IMR-90 (cell line): ENCODE results near the gene CASTOR1.

Source experiments
- BHLHE40 ChIP-seq: fragments of 150-350 bp; IDR thresholded peaks from 2 replicates; pipeline ENCODE4 v1.6.1; 2016; ENCODE audit warnings: mild to moderate bottlenecking, low read depth, low read length
- CEBPB ChIP-seq: IDR thresholded peaks from 2 replicates; pipeline ENCODE4 v1.6.1; 2012; ENCODE audit warnings: low read depth, low read length, improper control_type of control experiment
- CHD1 ChIP-seq: IDR thresholded peaks from 2 replicates; pipeline ENCODE4 v1.6.1; 2012; ENCODE audit warnings: low read depth, low read length, improper control_type of control experiment
- CTCF ChIP-seq: conservative IDR thresholded peaks from 2 replicates; pipeline ENCODE4 v1.5.1; 2012; ENCODE audit warnings: mild to moderate bottlenecking, low read depth, low read length, improper control_type of control experiment
- FOS ChIP-seq: fragments of 150-350 bp; IDR thresholded peaks from 2 replicates; pipeline ENCODE4 v1.6.1; 2016; ENCODE audit warnings: low read depth, low read length
- MAFK ChIP-seq: IDR thresholded peaks from 2 replicates; pipeline ENCODE4 v1.6.1; 2012; ENCODE audit warnings: low read depth, low read length, improper control_type of control experiment
- MAZ ChIP-seq: IDR thresholded peaks from 2 replicates; pipeline ENCODE4 v1.6.1; 2012; ENCODE audit warnings: low read depth, mild to moderate bottlenecking, low read length, improper control_type of control experiment, moderate library complexity, borderline replicate concordance
- MXI1 ChIP-seq: IDR thresholded peaks from 2 replicates; pipeline ENCODE4 v1.6.1; 2012; ENCODE audit warnings: low read depth, mild to moderate bottlenecking, low read length, moderate library complexity, borderline replicate concordance
- POLR2A ChIP-seq: IDR thresholded peaks from 2 replicates; pipeline ENCODE4 v1.6.1; 2012; ENCODE audit warnings: mild to moderate bottlenecking, low read depth, low read length
- RAD21 ChIP-seq: IDR thresholded peaks from 2 replicates; pipeline ENCODE4 v1.6.1; 2012; ENCODE audit warnings: low read length, improper control_type of control experiment
- RCOR1 ChIP-seq: IDR thresholded peaks from 2 replicates; pipeline ENCODE4 v1.6.1; 2012; ENCODE audit warnings: mild to moderate bottlenecking, low read length, improper control_type of control experiment; ENCODE audit not compliant: insufficient replicate concordance
- RFX5 ChIP-seq: IDR thresholded peaks from 2 replicates; pipeline ENCODE4 v1.8.0; 2012; ENCODE audit warnings: low read depth, mild to moderate bottlenecking, low read length, moderate library complexity
- SMC3 ChIP-seq: fragments of 150-350 bp; IDR thresholded peaks from 2 replicates; pipeline ENCODE4 v1.6.1; 2016; ENCODE audit warnings: low read depth, mild to moderate bottlenecking, antibody characterized with exemption, low read length, moderate library complexity
- TF ChIP-seq, protein P1 (sequence below): fragments of 150-350 bp; IDR thresholded peaks from 2 replicates; pipeline ENCODE4 v1.6.1; 2017; ENCODE audit warnings: mild to moderate bottlenecking, antibody characterized with exemption, low read length, low read depth

DNA sequence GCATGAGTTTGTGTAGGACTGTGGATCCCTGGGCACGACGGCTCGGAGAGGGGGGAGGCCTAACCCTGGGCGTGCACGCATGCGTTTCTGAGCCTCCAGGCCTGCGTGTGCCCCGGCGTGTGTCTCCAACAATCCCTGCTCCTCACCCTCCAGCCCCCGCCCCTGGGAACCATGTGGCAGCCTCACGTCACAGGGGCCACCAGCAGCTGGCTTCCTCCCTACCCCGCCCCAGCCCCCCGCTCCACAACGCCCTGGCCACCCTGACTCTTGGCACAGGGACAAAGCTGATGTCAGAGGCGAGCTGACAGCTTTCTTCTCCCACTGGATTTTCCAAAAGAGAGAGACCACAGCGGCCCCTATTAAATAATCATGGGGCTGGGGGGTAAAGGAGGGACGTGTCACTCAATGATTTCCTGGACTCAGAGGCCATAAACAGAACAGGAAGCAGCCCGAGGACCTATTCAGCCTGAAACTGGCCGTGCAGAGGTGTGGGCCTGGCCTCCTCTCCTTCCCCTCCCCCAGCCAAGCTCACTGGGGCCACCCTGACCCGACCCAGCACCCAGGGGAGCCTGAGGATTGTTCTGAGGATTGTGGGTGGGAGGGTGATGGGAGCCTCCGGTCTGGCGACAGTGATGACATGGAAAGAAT is 36.0 kb downstream of the CASTOR1 start:
- no peak for TF ChIP-seq CTCF
- TF ChIP-seq MXI1 = 0 out of 2 replicates have a peak, but pooled peaks have one; percentile 16
- no peak for TF ChIP-seq BHLHE40
- no peak for TF ChIP-seq CHD1
- TF ChIP-seq POLR2A = no peak; the same call in 1 of the 2 replicates
- no peak for TF ChIP-seq RFX5
- TF ChIP-seq, protein P1, sequence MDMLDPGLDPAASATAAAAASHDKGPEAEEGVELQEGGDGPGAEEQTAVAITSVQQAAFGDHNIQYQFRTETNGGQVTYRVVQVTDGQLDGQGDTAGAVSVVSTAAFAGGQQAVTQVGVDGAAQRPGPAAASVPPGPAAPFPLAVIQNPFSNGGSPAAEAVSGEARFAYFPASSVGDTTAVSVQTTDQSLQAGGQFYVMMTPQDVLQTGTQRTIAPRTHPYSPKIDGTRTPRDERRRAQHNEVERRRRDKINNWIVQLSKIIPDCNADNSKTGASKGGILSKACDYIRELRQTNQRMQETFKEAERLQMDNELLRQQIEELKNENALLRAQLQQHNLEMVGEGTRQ = no peak
- TF ChIP-seq CEBPB = no peak
- TF ChIP-seq RCOR1 = no peak
- TF ChIP-seq MAZ = peak; percentile 94
- TF ChIP-seq FOS = no peak
- no peak for TF ChIP-seq RAD21
- TF ChIP-seq MAFK = no peak
- TF ChIP-seq SMC3 = no peak
